Cardiac fibroblast (primary cell): ENCODE results near the gene GULP1.
"Not testable (repeated sequence)": the region's sequence is repeated elsewhere in the genome, so short reads cannot be mapped to it uniquely, and the experiment has no call there.

ENCODE experiments used
- DNase-seq, 2 donors: peaks; one replicate each; pipeline versions ENCODE4 v3.0.0 to v3.0.0-alpha.2; 2010; ENCODE audit warnings: low read depth in 2 of 2
- H3K4me3 ChIP-seq, 2 donors: replicated peaks in 1 of 2; 1 replicate in 1 of 2; 2 replicates in 1 of 2; pipeline ENCODE4 v1.5.1; 2011; ENCODE audit warnings: low read depth in 2 of 2, low read length in 2 of 2, mild to moderate bottlenecking in 2 of 2, moderate library complexity in 1 of 2
- TF ChIP-seq, protein P1 (sequence below): IDR thresholded peaks from one replicate; pipeline ENCODE4 v1.5.1; 2011; ENCODE audit warnings: low read depth, mild to moderate bottlenecking, low read length, inconsistent platforms

Gene GULP1

DNA sequence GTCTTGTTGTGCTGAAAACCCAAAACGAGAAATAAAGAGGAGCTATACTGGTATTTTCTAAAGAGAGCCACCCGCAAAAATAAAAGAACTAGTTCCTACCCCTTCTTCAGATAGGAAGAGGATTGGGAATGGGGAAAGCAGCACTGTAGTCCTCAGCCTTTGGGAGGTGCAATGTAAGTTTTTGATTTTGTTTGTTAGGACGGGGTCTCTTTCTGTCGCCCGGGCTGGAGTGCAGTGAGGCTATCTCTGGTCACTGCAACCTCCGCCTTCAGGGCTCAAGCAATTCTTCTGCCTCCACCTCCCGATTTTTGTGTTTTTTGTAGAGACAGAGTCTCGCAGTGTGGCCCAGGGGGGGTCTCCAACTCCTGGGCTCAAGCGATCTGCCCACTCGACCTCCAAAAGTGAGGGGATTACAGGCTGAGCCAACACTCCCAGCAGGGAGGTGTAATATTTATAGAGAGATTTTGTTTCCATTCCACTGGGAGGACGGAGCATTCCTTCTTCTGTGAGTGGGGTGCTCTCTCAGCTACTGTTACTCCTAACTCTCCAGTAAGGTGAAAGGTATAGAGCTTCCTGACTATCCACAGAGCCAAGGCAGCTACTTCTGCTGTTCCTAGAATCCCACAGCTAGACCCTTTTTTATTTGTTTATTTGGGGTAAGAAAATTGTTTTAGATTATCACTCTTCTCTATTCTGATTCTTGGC, 13.1 kb upstream of the GULP1 start:
- no peak overlapping the region for H3K4me3 ChIP-seq
- DNase-seq, result no peak
- TF ChIP-seq, protein P1, sequence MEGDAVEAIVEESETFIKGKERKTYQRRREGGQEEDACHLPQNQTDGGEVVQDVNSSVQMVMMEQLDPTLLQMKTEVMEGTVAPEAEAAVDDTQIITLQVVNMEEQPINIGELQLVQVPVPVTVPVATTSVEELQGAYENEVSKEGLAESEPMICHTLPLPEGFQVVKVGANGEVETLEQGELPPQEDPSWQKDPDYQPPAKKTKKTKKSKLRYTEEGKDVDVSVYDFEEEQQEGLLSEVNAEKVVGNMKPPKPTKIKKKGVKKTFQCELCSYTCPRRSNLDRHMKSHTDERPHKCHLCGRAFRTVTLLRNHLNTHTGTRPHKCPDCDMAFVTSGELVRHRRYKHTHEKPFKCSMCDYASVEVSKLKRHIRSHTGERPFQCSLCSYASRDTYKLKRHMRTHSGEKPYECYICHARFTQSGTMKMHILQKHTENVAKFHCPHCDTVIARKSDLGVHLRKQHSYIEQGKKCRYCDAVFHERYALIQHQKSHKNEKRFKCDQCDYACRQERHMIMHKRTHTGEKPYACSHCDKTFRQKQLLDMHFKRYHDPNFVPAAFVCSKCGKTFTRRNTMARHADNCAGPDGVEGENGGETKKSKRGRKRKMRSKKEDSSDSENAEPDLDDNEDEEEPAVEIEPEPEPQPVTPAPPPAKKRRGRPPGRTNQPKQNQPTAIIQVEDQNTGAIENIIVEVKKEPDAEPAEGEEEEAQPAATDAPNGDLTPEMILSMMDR, result no peak

DNA sequence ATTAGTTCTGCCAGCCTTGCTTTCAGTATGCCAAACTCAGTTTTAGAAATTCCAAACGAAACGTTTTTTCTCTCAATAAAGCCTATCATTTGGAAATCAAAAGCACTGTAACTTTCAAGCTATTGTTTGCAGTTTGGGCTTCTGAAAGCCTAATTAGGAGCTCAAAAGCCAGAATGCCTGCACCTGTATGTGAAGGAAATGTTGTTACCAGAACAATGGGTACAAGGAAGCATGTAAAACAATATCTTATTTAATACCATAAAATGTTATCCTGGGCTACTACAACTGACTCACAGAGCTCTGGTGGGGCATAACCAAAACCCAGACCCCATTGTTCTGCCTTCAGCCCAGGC, 12.6 kb upstream of the GULP1 start:
- DNase-seq, result no peak
- TF ChIP-seq, protein P1, result no peak
- no peak overlapping the region for H3K4me3 ChIP-seq

GRCh38 chr2:188280811-188281222, 10.9 kb upstream of the GULP1 start:
- no peak for DNase-seq
- TF ChIP-seq, protein P1, result no peak
- no peak overlapping the region for H3K4me3 ChIP-seq

GRCh38 chr2:188282907-188283306, 8.8 kb upstream of the GULP1 start:
- DNase-seq, result no peak
- no peak overlapping the region for H3K4me3 ChIP-seq
- TF ChIP-seq, protein P1, result no peak

GRCh38 chr2:188284251-188284650, 7.4 kb upstream of the GULP1 start:
- H3K4me3 ChIP-seq, DNase-seq: not testable (repeated sequence)

DNA sequence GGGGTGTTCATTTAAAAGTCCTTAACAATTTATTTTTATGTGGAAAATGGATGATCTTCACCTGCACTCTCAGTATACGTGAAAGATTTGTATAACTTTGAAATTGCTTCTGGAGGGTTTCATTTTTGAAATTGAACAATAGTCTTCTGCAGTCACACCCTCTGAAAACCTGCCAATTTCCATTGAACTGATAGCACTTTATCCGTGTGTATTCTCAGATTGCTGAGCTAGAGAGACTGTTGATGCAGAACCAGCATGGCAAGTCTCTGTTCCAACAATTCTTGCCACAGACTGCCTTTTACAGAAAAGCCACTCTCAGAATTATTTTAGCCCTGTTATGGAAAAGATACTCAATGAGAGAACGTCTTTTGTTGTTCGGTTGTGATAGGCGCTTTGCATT, 6.6 kb upstream of the GULP1 start:
- DNase-seq, result no peak
- TF ChIP-seq, protein P1, result no peak
- H3K4me3 ChIP-seq, result no peak overlapping the region

DNA sequence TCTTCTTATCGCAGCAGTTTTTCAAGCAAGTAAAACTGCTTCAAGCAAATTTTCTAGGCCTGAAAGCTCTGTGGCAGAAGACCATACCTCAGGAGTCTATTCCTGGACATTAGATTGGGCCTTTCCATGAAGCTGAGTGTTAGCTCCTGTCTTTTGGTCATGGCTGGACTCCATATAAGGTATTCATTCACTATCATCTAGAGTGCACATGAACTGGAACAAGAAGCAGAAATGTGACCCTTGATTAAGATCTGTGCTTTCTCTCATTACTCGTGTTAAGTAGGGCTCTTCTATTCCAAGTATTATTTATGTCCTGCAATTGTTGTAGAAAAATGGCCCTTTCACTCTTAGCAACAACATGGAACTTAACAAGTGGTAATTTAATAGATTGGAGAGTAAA, 5.9 kb upstream of the GULP1 start:
- DNase-seq, result no peak
- H3K4me3 ChIP-seq, result no peak overlapping the region
- TF ChIP-seq, protein P1, result no peak
